NT2/D1 (cell line): ENCODE data around the gene MAGEA1.

ENCODE experiments used
- SUZ12 ChIP-seq: IDR thresholded peaks from 2 replicates; pipeline ENCODE4 v1.6.1; 2011; ENCODE audit not compliant: insufficient read length, insufficient read depth; ENCODE audit errors: extremely low read depth
- YY1 ChIP-seq: IDR thresholded peaks from 2 replicates; pipeline ENCODE4 v1.6.1; 2011; ENCODE audit not compliant: insufficient read length, insufficient read depth
- ZNF274 ChIP-seq: IDR thresholded peaks from 2 replicates; pipeline ENCODE4 v1.6.1; 2011; ENCODE audit warnings: mild to moderate bottlenecking, low read depth, low read length

DNA sequence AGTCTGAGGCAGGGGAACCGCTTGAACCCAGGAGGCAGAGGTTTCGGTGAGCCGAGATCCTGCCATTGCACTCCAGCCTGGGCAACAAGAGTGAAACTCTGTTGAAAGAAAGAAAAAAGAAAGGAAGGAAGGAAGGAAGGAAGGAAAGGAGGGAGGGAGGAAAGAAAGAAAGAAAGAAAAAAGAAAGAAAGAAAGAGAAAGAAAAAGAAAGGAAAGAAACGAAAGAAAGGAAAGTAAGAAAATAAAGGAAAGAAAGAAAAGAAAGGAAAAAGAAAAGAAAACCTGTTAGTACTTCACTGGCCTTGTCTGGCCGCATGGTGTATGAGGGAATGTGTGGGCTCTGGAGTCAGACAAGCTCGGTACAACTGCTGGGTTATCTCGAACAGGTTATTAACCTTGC lies 20.8 kb upstream of the MAGEA1 start:
- no peak for TF ChIP-seq ZNF274
- TF ChIP-seq YY1: no peak
- no peak for TF ChIP-seq SUZ12
